Testis (tissue), 2 donors: ENCODE data around the gene FERMT1.

Source experiments
- CTCF ChIP-seq, 3 experiments: fragments of 450-650 bp in 2 of 3; fragments of 200-600 bp in 1 of 3; sonication (generic) in 1 of 3; IDR thresholded peaks; one replicate each; pipeline ENCODE4 v1.5.1; 2016 to 2019; ENCODE audit warnings: antibody characterized with exemption in 3 of 3, mild to moderate bottlenecking in 2 of 3, moderate library complexity in 1 of 3
- POLR2A ChIP-seq: fragments of 450-650 bp; IDR thresholded peaks from one replicate; pipeline ENCODE4 v1.6.1; 2017; ENCODE audit warnings: antibody characterized with exemption, mild to moderate bottlenecking, moderate library complexity

GRCh38 chr20:6126846-6127245, 4.0 kb upstream of the FERMT1 start:
- no peak for TF ChIP-seq CTCF (IDR thresholded peaks at IDR 0.05)
- no peak for TF ChIP-seq POLR2A
